IMR-90 (cell line): ENCODE data around the gene RPS29. TPM values are rescaled to one million over a fixed set of nuclear protein-coding genes. Genes with fewer than 3 reads are reported as not detected.
A peak's percentile ranks its signal among the peaks of the same experiment; 100 is the strongest.

Experiments used
- ATAC-seq: fragments of 200-7000 bp; cut with Tn5 transposase; 2 replicates; pipeline ENCODE4 v1.9.1; 2020; ENCODE audit warnings: low read depth, mild to moderate bottlenecking, moderate library complexity
- BruUV-seq: library from RNA; stranded (reverse); fragments of 400-500 nt; replicated peaks from 2 replicates; lab custom pipeline; 2021; lab: Mats Ljungman, UMichigan
- CTCF ChIA-PET: fragments of 300-600 bp; formaldehyde crosslinking; extraction: SDS; loops from one replicate; lab custom pipeline; 2021; ENCODE audit warnings: antibody characterized with exemption; lab: Yijun Ruan, JAX
- POLR2A ChIA-PET: fragments of 300-600 bp; sonication (Branson Sonifier 250); formaldehyde crosslinking; loops from one replicate; lab custom pipeline; 2022; ENCODE audit warnings: antibody characterized with exemption; ENCODE audit not compliant: unreplicated experiment; lab: Charles Lee
- DNase-seq: peaks from one replicate; pipeline ENCODE4 v3.0.0; 2013
- H2AFZ ChIP-seq: replicated peaks from 2 replicates; pipeline ENCODE3; 2013; ENCODE audit warnings: low read length, mild to moderate bottlenecking; ENCODE audit not compliant: poor library complexity
- H2AK5ac ChIP-seq: 2 replicates; pipeline ENCODE4 v1.6.1; 2013; ENCODE audit warnings: low read depth, low read length, inconsistent platforms
- H2AK9ac ChIP-seq: replicated peaks from 2 replicates; pipeline ENCODE3; 2013; ENCODE audit warnings: mild to moderate bottlenecking, low read depth, low read length, moderate library complexity; ENCODE audit not compliant: poor library complexity
- H2BK120ac ChIP-seq: 2 replicates; pipeline ENCODE4 v1.6.1; 2013; ENCODE audit warnings: low read depth, low read length, inconsistent platforms
- H2BK15ac ChIP-seq: 3 replicates; pipeline ENCODE4 v1.6.1; 2013; ENCODE audit warnings: low read depth, low read length, inconsistent platforms
- H2BK20ac ChIP-seq: 2 replicates; pipeline ENCODE4 v1.6.1; 2013; ENCODE audit warnings: low read depth, mild to moderate bottlenecking, inconsistent platforms, low read length, moderate library complexity
- H2BK5ac ChIP-seq: 2 replicates; pipeline ENCODE4 v1.6.1; 2013; ENCODE audit warnings: mild to moderate bottlenecking, low read depth, low read length, inconsistent platforms; ENCODE audit not compliant: poor library complexity, severe bottlenecking
- H3K14ac ChIP-seq: replicated peaks from 2 replicates; pipeline ENCODE4 v1.6.1; 2013; ENCODE audit warnings: low read depth, low read length, inconsistent platforms
- H3K18ac ChIP-seq: 2 replicates; pipeline ENCODE4 v1.6.1; 2013; ENCODE audit warnings: low read depth, low read length, control low read depth
- H3K23ac ChIP-seq: 2 replicates; pipeline ENCODE4 v1.6.1; 2013; ENCODE audit warnings: low read depth, low read length, inconsistent platforms
- H3K27ac ChIP-seq: 2 replicates; pipeline ENCODE4 v1.5.1; 2013; ENCODE audit warnings: mild to moderate bottlenecking, control low read depth, low read length; ENCODE audit not compliant: insufficient read depth
- H3K27me3 ChIP-seq: 2 replicates; pipeline ENCODE4 v1.6.1; 2013; ENCODE audit warnings: low read length; ENCODE audit not compliant: control insufficient read depth, insufficient read depth
- H3K36me3 ChIP-seq: 2 replicates; pipeline ENCODE4 v1.6.1; 2013; ENCODE audit warnings: low read length, mixed read lengths; ENCODE audit not compliant: control insufficient read depth, insufficient read depth
- H3K4ac ChIP-seq: 2 replicates; pipeline ENCODE4 v1.6.1; 2013; ENCODE audit warnings: low read depth, low read length, inconsistent platforms
- H3K4me1 ChIP-seq: 2 replicates; pipeline ENCODE4 v1.6.1; 2013; ENCODE audit warnings: low read length, mixed read lengths; ENCODE audit not compliant: control insufficient read depth, insufficient read depth
- H3K4me2 ChIP-seq: 2 replicates; pipeline ENCODE4 v1.6.1; 2013; ENCODE audit warnings: low read depth, mild to moderate bottlenecking, control low read depth, low read length, moderate library complexity
- H3K4me3 ChIP-seq: 2 replicates; pipeline ENCODE4 v1.5.1; 2013; ENCODE audit warnings: low read depth, mild to moderate bottlenecking, control low read depth, low read length, moderate library complexity; ENCODE audit not compliant: insufficient read depth
- H3K56ac ChIP-seq: 2 replicates; pipeline ENCODE4 v1.6.1; 2013; ENCODE audit warnings: low read length, inconsistent platforms; ENCODE audit not compliant: insufficient read depth; ENCODE audit errors: extremely low read depth
- H3K79me1 ChIP-seq, 2 experiments: 2 replicates each; pipeline ENCODE4 v1.6.1; 2013; ENCODE audit warnings: low read length in 2 of 2, inconsistent platforms in 1 of 2, low read depth in 1 of 2
- H3K9ac ChIP-seq: 2 replicates; pipeline ENCODE4 v1.6.1; 2013; ENCODE audit warnings: low read depth, low read length, control low read depth
- H3K9me1 ChIP-seq: 2 replicates; pipeline ENCODE4 v1.6.1; 2013; ENCODE audit warnings: low read length, inconsistent platforms; ENCODE audit not compliant: insufficient read depth
- H3K9me3 ChIP-seq: 2 replicates; pipeline ENCODE4 v1.6.1; 2013; ENCODE audit warnings: low read length; ENCODE audit not compliant: control insufficient read depth, insufficient read depth
- H4K20me1 ChIP-seq: 2 replicates; pipeline ENCODE4 v1.6.1; 2013; ENCODE audit warnings: low read length, inconsistent platforms; ENCODE audit not compliant: insufficient read depth
- H4K5ac ChIP-seq: 2 replicates; pipeline ENCODE4 v1.6.1; 2013; ENCODE audit warnings: mild to moderate bottlenecking, low read depth, low read length, control low read depth
- H4K8ac ChIP-seq, 2 experiments: 2 replicates each; pipeline ENCODE4 v1.6.1; 2013; ENCODE audit warnings: low read depth in 2 of 2, low read length in 2 of 2, control low read depth in 1 of 2, inconsistent platforms in 1 of 2
- H4K91ac ChIP-seq: 2 replicates; pipeline ENCODE4 v1.6.1; 2013; ENCODE audit warnings: low read depth, low read length, inconsistent platforms; ENCODE audit not compliant: insufficient read depth
- CTCF ChIP-seq: conservative IDR thresholded peaks from 2 replicates; pipeline ENCODE4 v1.5.1; 2012; ENCODE audit warnings: mild to moderate bottlenecking, low read depth, low read length, improper control_type of control experiment
- ELK1 ChIP-seq: fragments of 150-350 bp; IDR thresholded peaks from 2 replicates; pipeline ENCODE4 v1.6.1; 2016; ENCODE audit warnings: low read depth, mild to moderate bottlenecking, low read length, moderate library complexity, borderline replicate concordance
- MAFK ChIP-seq: IDR thresholded peaks from 2 replicates; pipeline ENCODE4 v1.6.1; 2012; ENCODE audit warnings: low read depth, low read length, improper control_type of control experiment
- NFE2L2 ChIP-seq: fragments of 150-350 bp; IDR thresholded peaks from 2 replicates; pipeline ENCODE4 v1.6.1; 2016; ENCODE audit warnings: low read depth, mild to moderate bottlenecking, low read length
- dilution Hi-C: fragments of 300-500 bp; cut with HindIII; formaldehyde crosslinking; loops from one replicate; pipeline ENCODE4 v1.14.3; 2018; ENCODE audit warnings: low sequenced_read_pairs; ENCODE audit not compliant: unreplicated experiment
- in situ Hi-C: fragments of 300-500 bp; cut with MboI; formaldehyde crosslinking; loops from 3 replicates; pipeline ENCODE4 v1.14.3; 2019; ENCODE audit warnings: low sequenced_read_pairs, inconsistent platforms, mixed read lengths
- intact Hi-C: fragments of 100-400 bp; cut with micrococcal nuclease; formaldehyde crosslinking; loops from 2 replicates; pipeline ENCODE4 v1.10.0; 2022
- polyA plus RNA-seq, 3 experiments: library from polyadenylated mRNA; depleted of rRNA; stranded (reverse); fragments of >200 nt; gene quantifications; 2 replicates each; pipeline ENCODE4 v1.2.3, GENCODE V29; 2012; ENCODE audit warnings: low replicate concordance in 1 of 3
- total RNA-seq: library from RNA; depleted of rRNA; stranded (reverse); fragments of >200 nt; gene quantifications from 2 replicates; pipeline ENCODE4 v1.2.3, GENCODE V29; 2012

Gene RPS29
- total and polyA plus RNA-seq, 2 of the 4 experiments (the other 2 are of a cell fraction) = 318 to 10,393 TPM

- Histone ChIP-seq H3K9me1 (no peaks in the 10 kb centered on the region), H3K4me3 (no peak overlapping the region), H3K4me2 (no peak overlapping the region), H2AK5ac (no peak overlapping the region), H4K5ac (no peak overlapping the region), H2BK20ac (no peak overlapping the region), H4K20me1 (no peaks in the 10 kb centered on the region), H3K4ac (no peak overlapping the region), H3K14ac (no peak overlapping the region), H2BK120ac (no peak overlapping the region), H3K36me3 (no peaks in the 10 kb centered on the region), H4K8ac (no peak overlapping the region), H2AK9ac (no peak overlapping the region), H2BK5ac (no peak overlapping the region), H3K18ac (no peak overlapping the region), H3K9ac (no peak overlapping the region), H3K27me3 (no peaks in the 10 kb centered on the region), H4K91ac (no peak overlapping the region), H3K9me3 (no peaks in the 10 kb centered on the region), H3K56ac (no peak overlapping the region), H2BK15ac (no peak overlapping the region), H3K23ac (no peak overlapping the region), H3K27ac (no peak overlapping the region), H2AFZ (no peak overlapping the region), H3K79me1 (no peaks in the 10 kb centered on the region), H3K4me1 (no peaks in the 10 kb centered on the region)
- TF ChIP-seq CTCF = no peak
- TF ChIP-seq MAFK = peak; percentile 21; the same call in 1 of the 2 replicates
- TF ChIP-seq NFE2L2 = peak; percentile 26; the same call in 1 of the 2 replicates
- TF ChIP-seq ELK1 = no peak
- ChIA-PET POLR2A (no interaction called here), CTCF (no interaction called here)
- DNase-seq (no peak), ATAC-seq (no peak)
- in situ Hi-C loops = no loop called here
- intact Hi-C loops = loop anchor here (10.0 kb wide), 1 partner anchor 88 kb away; no protein-coding TSS in a partner anchor
- dilution Hi-C loops = no loop called here
- BruUV-seq = no TSS peak
Measured at GRCh38 chr14:49553106-49553505, 33.1 kb downstream of the RPS29 start.
